ENCODE measurements around the gene MYH1. TPM values are rescaled to one million over a fixed set of nuclear protein-coding genes. Genes with fewer than 3 reads are reported as not detected.

Gene MYH1
- total RNA-seq, result not detected
- not detected for polyA plus RNA-seq

GRCh38 chr17:10518271-10519037, at the start of gene MYH1:
TSS of gene MYH1 (minus strand) at chr17:10518542. CDS start at chr17:10516642, 1,900 bp downstream.
- no peak within 1 kb of the TSS for H3K27ac Mint-ChIP-seq

GRCh38 chr17:10563991-10564660, 45.8 kb upstream of the MYH1 start:
- H3K27me3 ChIP-seq (ENCODE audit: insufficient read depth, low read length), result no peaks in the 10 kb centered on the region
- H3K9me3 ChIP-seq (ENCODE audit: control insufficient read depth in 1 of 2, low read length in 2 of 2), result no peaks in the 10 kb centered on the region
- CTCF ChIA-PET (ENCODE audit: partially characterized antibody), result no interaction called here
- H3K4me3 ChIP-seq (ENCODE audit: low read length in 2 of 2), result no peak overlapping the region
- H3K36me3 ChIP-seq (ENCODE audit: insufficient read depth, low read length), result no peaks in the 10 kb centered on the region
- POLR2A ChIA-PET (ENCODE audit: partially characterized antibody), result no interaction called here
- no peaks in the 10 kb centered on the region for H3K4me1 ChIP-seq (ENCODE audit: insufficient read depth, low read length)
- intact Hi-C loops (cut with micrococcal nuclease), result no loop called here
- Mint-ChIP-seq H3K9me3 (peaks cover 0 to 2% (median 0%) of the 10 kb centered on the region in 8 donors), H3K27ac (no peak overlapping the region), H3K4me1 (no peaks in the 10 kb centered on the region), H3K27me3 (peaks cover 4 to 7% of the 10 kb centered on the region in 2 donors), H3K36me3 (no peaks in the 10 kb centered on the region), H3K4me3 (no peak overlapping the region)
- no peak for DNase-seq
- no peak overlapping the region for H3K27ac ChIP-seq (ENCODE audit: low read depth, low read length)

More at GRCh38 chr17:10518271-10519037, at the start of gene MYH1:
- Mint-ChIP-seq H3K4me3 (no peak within 1 kb of the TSS), H3K4me1 (no peaks in the 10 kb centered on the region), H3K9me3 (peaks cover 0 to 5% (median under 1%) of the 10 kb centered on the region in 8 donors), H3K27me3 (peaks cover 2 to 5% of the 10 kb centered on the region in 2 donors), H3K36me3 (no peaks in the 10 kb centered on the region)
- no peaks in the 10 kb centered on the region for H3K4me1 ChIP-seq (ENCODE audit: insufficient read depth, low read length)
- no peaks in the 10 kb centered on the region for H3K36me3 ChIP-seq (ENCODE audit: insufficient read depth, low read length)
- H3K27ac ChIP-seq (ENCODE audit: low read depth, low read length), result no peak within 1 kb of the TSS
- no peak within 1 kb of the TSS for H3K4me3 ChIP-seq (ENCODE audit: low read length in 2 of 2)
- POLR2A ChIA-PET (ENCODE audit: partially characterized antibody), result no interaction called here
- CTCF ChIA-PET (ENCODE audit: partially characterized antibody), result no interaction called here
- DNase-seq, result no peak
- intact Hi-C loops (cut with micrococcal nuclease), result no loop called here
- no peaks in the 10 kb centered on the region for H3K9me3 ChIP-seq (ENCODE audit: control insufficient read depth in 1 of 2, low read length in 2 of 2)
- no peaks in the 10 kb centered on the region for H3K27me3 ChIP-seq (ENCODE audit: insufficient read depth, low read length)

- Histone ChIP-seq H3K4me3 (ENCODE audit: low read length in 2 of 2) (no peak overlapping the region), H3K27me3 (ENCODE audit: insufficient read depth, low read length) (no peaks in the 10 kb centered on the region), H3K36me3 (ENCODE audit: insufficient read depth, low read length) (no peaks in the 10 kb centered on the region), H3K27ac (ENCODE audit: low read depth, low read length) (no peak overlapping the region), H3K9me3 (ENCODE audit: control insufficient read depth in 1 of 2, low read length in 2 of 2) (no peaks in the 10 kb centered on the region), H3K4me1 (ENCODE audit: insufficient read depth, low read length) (no peaks in the 10 kb centered on the region)
- H3K27ac Mint-ChIP-seq, result no peak overlapping the region
- intact Hi-C loops (cut with micrococcal nuclease), result no loop called here
- ChIA-PET POLR2A (ENCODE audit: partially characterized antibody) (no interaction called here), CTCF (ENCODE audit: partially characterized antibody) (no interaction called here)
- H3K4me3 Mint-ChIP-seq, result no peak overlapping the region
- H3K27me3 Mint-ChIP-seq, result no peaks in the 10 kb centered on the region
- H3K36me3 Mint-ChIP-seq, result no peaks in the 10 kb centered on the region
- no peak for DNase-seq
- no peaks in the 10 kb centered on the region for H3K4me1 Mint-ChIP-seq
- peaks cover 0 to 4% (median 0%) of the 10 kb centered on the region in 8 donors for H3K9me3 Mint-ChIP-seq
Measured at GRCh38 chr17:10558049-10558448, 39.7 kb upstream of the MYH1 start.

- Mint-ChIP-seq H3K9me3 (peaks cover 0 to 4% (median 0%) of the 10 kb centered on the region in 8 donors), H3K27me3 (peaks cover 0 to 2% of the 10 kb centered on the region in 2 donors), H3K4me3 (no peak overlapping the region), H3K27ac (no peak overlapping the region), H3K36me3 (no peaks in the 10 kb centered on the region), H3K4me1 (no peaks in the 10 kb centered on the region)
- no peaks in the 10 kb centered on the region for H3K9me3 ChIP-seq (ENCODE audit: control insufficient read depth in 1 of 2, low read length in 2 of 2)
- no peaks in the 10 kb centered on the region for H3K4me1 ChIP-seq (ENCODE audit: insufficient read depth, low read length)
- CTCF ChIA-PET (ENCODE audit: partially characterized antibody), result no interaction called here
- DNase-seq, result no peak
- no peaks in the 10 kb centered on the region for H3K27me3 ChIP-seq (ENCODE audit: insufficient read depth, low read length)
- no peaks in the 10 kb centered on the region for H3K36me3 ChIP-seq (ENCODE audit: insufficient read depth, low read length)
- intact Hi-C loops (cut with micrococcal nuclease), result no loop called here
- H3K4me3 ChIP-seq (ENCODE audit: low read length in 2 of 2), result no peak overlapping the region
- no peak overlapping the region for H3K27ac ChIP-seq (ENCODE audit: low read depth, low read length)
- POLR2A ChIA-PET (ENCODE audit: partially characterized antibody), result no interaction called here
Measured at GRCh38 chr17:10557422-10557821, 39.1 kb upstream of the MYH1 start.

GRCh38 chr17:10556301-10557005, 38.1 kb upstream of the MYH1 start:
- Mint-ChIP-seq H3K36me3 (no peaks in the 10 kb centered on the region), H3K27me3 (peaks cover 4 to 5% of the 10 kb centered on the region in 2 donors), H3K4me1 (no peaks in the 10 kb centered on the region), H3K4me3 (peak overlapping the region in 1 of 8 donors; percentile 18), H3K27ac (no peak overlapping the region), H3K9me3 (peaks cover 0 to 4% (median 0%) of the 10 kb centered on the region in 8 donors)
- Histone ChIP-seq H3K9me3 (ENCODE audit: control insufficient read depth in 1 of 2, low read length in 2 of 2) (no peaks in the 10 kb centered on the region), H3K27me3 (ENCODE audit: insufficient read depth, low read length) (no peaks in the 10 kb centered on the region), H3K4me1 (ENCODE audit: insufficient read depth, low read length) (no peaks in the 10 kb centered on the region), H3K27ac (ENCODE audit: low read depth, low read length) (no peak overlapping the region), H3K4me3 (ENCODE audit: low read length in 2 of 2) (no peak overlapping the region), H3K36me3 (ENCODE audit: insufficient read depth, low read length) (no peaks in the 10 kb centered on the region)
- ChIA-PET CTCF (ENCODE audit: partially characterized antibody) (no interaction called here), POLR2A (ENCODE audit: partially characterized antibody) (no interaction called here)
- intact Hi-C loops (cut with micrococcal nuclease), result no loop called here
- DNase-seq, result no peak

- Histone ChIP-seq H3K27me3 (ENCODE audit: insufficient read depth, low read length) (no peaks in the 10 kb centered on the region), H3K4me3 (ENCODE audit: low read length in 2 of 2) (no peak overlapping the region), H3K4me1 (ENCODE audit: insufficient read depth, low read length) (no peaks in the 10 kb centered on the region), H3K36me3 (ENCODE audit: insufficient read depth, low read length) (no peaks in the 10 kb centered on the region), H3K9me3 (ENCODE audit: control insufficient read depth in 1 of 2, low read length in 2 of 2) (no peaks in the 10 kb centered on the region), H3K27ac (ENCODE audit: low read depth, low read length) (no peak overlapping the region)
- CTCF ChIA-PET (ENCODE audit: partially characterized antibody), result no interaction called here
- no peak for DNase-seq
- Mint-ChIP-seq H3K9me3 (peaks cover 0 to 4% (median 0%) of the 10 kb centered on the region in 8 donors), H3K27ac (no peak overlapping the region), H3K4me3 (no peak overlapping the region), H3K36me3 (no peaks in the 10 kb centered on the region), H3K4me1 (no peaks in the 10 kb centered on the region), H3K27me3 (peaks cover 9 to 10% of the 10 kb centered on the region in 2 donors)
- POLR2A ChIA-PET (ENCODE audit: partially characterized antibody), result no interaction called here
- intact Hi-C loops (cut with micrococcal nuclease), result no loop called here
Measured at GRCh38 chr17:10550014-10550413, 31.7 kb upstream of the MYH1 start.

GRCh38 chr17:10549096-10549842, 30.9 kb upstream of the MYH1 start, which contains the start of gene MYH2:
TSS of gene MYH2 (minus strand) at chr17:10549658. CDS start at chr17:10547920, 1,738 bp downstream.
- H3K4me3 ChIP-seq (ENCODE audit: low read length in 2 of 2), result no peak within 1 kb of the TSS
- no peaks in the 10 kb centered on the region for H3K4me1 ChIP-seq (ENCODE audit: insufficient read depth, low read length)
- H3K27me3 Mint-ChIP-seq, result peaks cover 9 to 10% of the 10 kb centered on the region in 2 donors
- no peak within 1 kb of the TSS for H3K4me3 Mint-ChIP-seq
- H3K27ac Mint-ChIP-seq, result no peak within 1 kb of the TSS
- no peaks in the 10 kb centered on the region for H3K27me3 ChIP-seq (ENCODE audit: insufficient read depth, low read length)
- no peaks in the 10 kb centered on the region for H3K4me1 Mint-ChIP-seq
- H3K36me3 Mint-ChIP-seq, result no peaks in the 10 kb centered on the region
- CTCF ChIA-PET (ENCODE audit: partially characterized antibody), result no interaction called here
- intact Hi-C loops (cut with micrococcal nuclease), result no loop called here
- DNase-seq, result no peak
- POLR2A ChIA-PET (ENCODE audit: partially characterized antibody), result no interaction called here
- H3K36me3 ChIP-seq (ENCODE audit: insufficient read depth, low read length), result no peaks in the 10 kb centered on the region
- no peak within 1 kb of the TSS for H3K27ac ChIP-seq (ENCODE audit: low read depth, low read length)
- no peaks in the 10 kb centered on the region for H3K9me3 ChIP-seq (ENCODE audit: control insufficient read depth in 1 of 2, low read length in 2 of 2)
- H3K9me3 Mint-ChIP-seq, result peaks cover 0 to 4% (median 0%) of the 10 kb centered on the region in 8 donors

Data from CD4-positive, alpha-beta memory T cell (primary cell).